DOHH2 (cell line): ENCODE measurements around the gene CDH1.

Experiments
- H3F3A ChIP-seq: fragments of 200-600 bp; sonication (generic), shearing (Covaris generic); 2 replicates; pipeline ENCODE4 v1.6.0; 2016; ENCODE audit warnings: antibody characterized with exemption, mild to moderate bottlenecking; ENCODE audit not compliant: control insufficient read depth, insufficient read depth
- H3K27ac ChIP-seq: fragments of 200-600 bp; sonication (generic); 2 replicates; pipeline ENCODE4 v1.5.1; 2014; ENCODE audit warnings: low read depth, mild to moderate bottlenecking, low read length, moderate library complexity
- H3K27me3 ChIP-seq: fragments of 200-600 bp; sonication (generic); 2 replicates; pipeline ENCODE4 v1.6.1; 2014; ENCODE audit warnings: mild to moderate bottlenecking, low read length, mixed read lengths; ENCODE audit not compliant: control insufficient read depth
- H3K36me3 ChIP-seq: fragments of 200-600 bp; sonication (generic); 2 replicates; pipeline ENCODE4 v1.6.1; 2014; ENCODE audit warnings: mild to moderate bottlenecking, low read length, moderate library complexity, mixed read lengths; ENCODE audit not compliant: control insufficient read depth
- H3K4me1 ChIP-seq: fragments of 200-600 bp; sonication (generic); 2 replicates; pipeline ENCODE4 v1.6.1; 2014; ENCODE audit warnings: mild to moderate bottlenecking, low read length, mixed read lengths; ENCODE audit not compliant: control insufficient read depth
- H3K4me2 ChIP-seq: fragments of 200-600 bp; sonication (generic); 2 replicates; pipeline ENCODE4 v1.6.0; 2014; ENCODE audit warnings: mild to moderate bottlenecking, low read length, moderate library complexity
- H3K4me3 ChIP-seq: fragments of 200-600 bp; sonication (generic); 2 replicates; pipeline ENCODE4 v1.5.1; 2014; ENCODE audit warnings: mild to moderate bottlenecking, low read length, mixed read lengths
- H3K79me2 ChIP-seq: fragments of 200-600 bp; sonication (generic); 2 replicates; pipeline ENCODE4 v1.6.1; 2014; ENCODE audit warnings: mild to moderate bottlenecking, low read length, mixed read lengths; ENCODE audit not compliant: control insufficient read depth
- H3K9me2 ChIP-seq: fragments of 200-600 bp; sonication (generic); replicated peaks from 2 replicates; pipeline ENCODE4 v1.6.1; 2014; ENCODE audit warnings: mild to moderate bottlenecking, low read length, mixed read lengths; ENCODE audit not compliant: control insufficient read depth
- H3K9me3 ChIP-seq: fragments of 200-600 bp; sonication (generic); 2 replicates; pipeline ENCODE4 v1.6.1; 2014; ENCODE audit warnings: antibody characterized with exemption, low read length, mixed read lengths; ENCODE audit not compliant: control insufficient read depth, insufficient read depth
- H4K20me1 ChIP-seq: fragments of 200-600 bp; sonication (generic); 2 replicates; pipeline ENCODE4 v1.6.0; 2014; ENCODE audit warnings: low read depth, mild to moderate bottlenecking, antibody characterized with exemption, low read length, moderate library complexity; ENCODE audit not compliant: control insufficient read depth, insufficient read depth
- EZH2phosphoT487 ChIP-seq: fragments of 200-600 bp; sonication (generic); IDR thresholded peaks from 2 replicates; pipeline ENCODE4 v1.6.1; 2017; ENCODE audit warnings: borderline replicate concordance, mild to moderate bottlenecking, antibody characterized with exemption, low read length, moderate library complexity, mixed read lengths
- TF ChIP-seq, protein P1 (sequence below): fragments of 200-600 bp; sonication (generic); IDR thresholded peaks from one replicate; pipeline ENCODE4 v1.5.1; 2014; ENCODE audit warnings: antibody characterized with exemption, mild to moderate bottlenecking, low read depth, low read length; ENCODE audit not compliant: poor library complexity, severe bottlenecking

The CDH1 gene

DNA sequence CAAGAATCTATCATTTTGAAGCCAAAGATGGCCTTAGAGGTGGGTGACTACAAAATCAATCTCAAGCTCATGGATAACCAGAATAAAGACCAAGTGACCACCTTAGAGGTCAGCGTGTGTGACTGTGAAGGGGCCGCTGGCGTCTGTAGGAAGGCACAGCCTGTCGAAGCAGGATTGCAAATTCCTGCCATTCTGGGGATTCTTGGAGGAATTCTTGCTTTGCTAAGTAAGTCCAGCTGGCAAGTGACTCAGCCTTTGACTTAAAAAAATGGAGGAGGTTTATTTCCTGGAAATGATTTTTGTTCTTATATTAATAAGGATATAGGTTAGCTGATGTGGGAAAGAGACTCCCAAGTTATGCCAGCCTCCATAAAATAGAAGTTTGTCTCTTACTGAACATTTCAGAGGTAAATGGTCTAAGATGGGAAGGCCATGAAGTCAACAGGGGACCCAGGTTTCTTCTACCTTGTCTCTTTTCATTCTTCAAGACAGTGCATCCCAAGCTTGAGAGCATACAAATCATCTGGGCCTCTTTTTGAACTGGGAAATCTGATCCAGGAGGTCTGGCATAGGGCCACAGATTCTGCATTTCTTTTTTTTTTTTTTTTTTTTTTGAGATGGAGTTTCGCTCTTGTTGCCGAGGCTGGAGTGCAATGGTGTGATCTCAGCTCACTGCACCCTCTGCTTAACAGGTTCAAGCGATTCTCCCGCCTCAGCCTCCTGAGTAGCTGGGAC lies 86.5 kb downstream of the CDH1 start:
- no peak overlapping the region for H3K4me3 ChIP-seq
- H3K79me2 ChIP-seq, result no peaks in the 10 kb centered on the region
- H3F3A ChIP-seq, result no peaks in the 10 kb centered on the region
- H3K36me3 ChIP-seq, result no peaks in the 10 kb centered on the region
- no peaks in the 10 kb centered on the region; the same call in 1 of the 2 replicates for H3K27me3 ChIP-seq
- no peak overlapping the region for H3K4me2 ChIP-seq
- no peak for TF ChIP-seq EZH2phosphoT487
- TF ChIP-seq, protein P1, sequence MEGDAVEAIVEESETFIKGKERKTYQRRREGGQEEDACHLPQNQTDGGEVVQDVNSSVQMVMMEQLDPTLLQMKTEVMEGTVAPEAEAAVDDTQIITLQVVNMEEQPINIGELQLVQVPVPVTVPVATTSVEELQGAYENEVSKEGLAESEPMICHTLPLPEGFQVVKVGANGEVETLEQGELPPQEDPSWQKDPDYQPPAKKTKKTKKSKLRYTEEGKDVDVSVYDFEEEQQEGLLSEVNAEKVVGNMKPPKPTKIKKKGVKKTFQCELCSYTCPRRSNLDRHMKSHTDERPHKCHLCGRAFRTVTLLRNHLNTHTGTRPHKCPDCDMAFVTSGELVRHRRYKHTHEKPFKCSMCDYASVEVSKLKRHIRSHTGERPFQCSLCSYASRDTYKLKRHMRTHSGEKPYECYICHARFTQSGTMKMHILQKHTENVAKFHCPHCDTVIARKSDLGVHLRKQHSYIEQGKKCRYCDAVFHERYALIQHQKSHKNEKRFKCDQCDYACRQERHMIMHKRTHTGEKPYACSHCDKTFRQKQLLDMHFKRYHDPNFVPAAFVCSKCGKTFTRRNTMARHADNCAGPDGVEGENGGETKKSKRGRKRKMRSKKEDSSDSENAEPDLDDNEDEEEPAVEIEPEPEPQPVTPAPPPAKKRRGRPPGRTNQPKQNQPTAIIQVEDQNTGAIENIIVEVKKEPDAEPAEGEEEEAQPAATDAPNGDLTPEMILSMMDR, result no peak
- no peaks in the 10 kb centered on the region for H4K20me1 ChIP-seq
- no peaks in the 10 kb centered on the region for H3K9me2 ChIP-seq
- H3K27ac ChIP-seq, result no peak overlapping the region
- no peaks in the 10 kb centered on the region for H3K9me3 ChIP-seq
- no peaks in the 10 kb centered on the region for H3K4me1 ChIP-seq

DNA sequence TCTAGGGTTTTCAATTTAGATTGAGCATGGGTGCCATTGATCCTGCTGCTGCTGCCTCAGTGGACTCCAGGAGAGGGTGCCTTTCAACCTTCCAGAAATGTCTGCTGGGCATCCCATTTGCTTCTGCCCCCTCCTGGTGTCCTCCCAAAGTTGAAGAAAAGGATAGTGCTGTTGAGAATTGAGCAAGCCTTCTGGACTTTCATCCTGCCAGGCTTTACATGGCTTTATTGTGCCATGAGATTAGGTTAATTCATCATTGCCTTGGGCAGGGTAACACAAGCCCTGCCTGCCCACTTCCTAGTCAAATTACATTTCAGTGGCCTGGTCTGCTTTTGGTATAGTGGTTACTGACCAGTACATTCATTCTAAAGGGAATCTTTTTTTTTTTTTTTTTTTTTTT lies 88.3 kb downstream of the CDH1 start:
- peaks cover 4% of the 10 kb centered on the region; the same call in 1 of the 2 replicates for H3K27me3 ChIP-seq
- no peaks in the 10 kb centered on the region for H4K20me1 ChIP-seq
- no peak overlapping the region for H3K27ac ChIP-seq
- no peaks in the 10 kb centered on the region for H3K4me1 ChIP-seq
- no peaks in the 10 kb centered on the region for H3K9me3 ChIP-seq
- no peaks in the 10 kb centered on the region for H3K79me2 ChIP-seq
- TF ChIP-seq EZH2phosphoT487, result no peak
- TF ChIP-seq, protein P1, result no peak
- no peaks in the 10 kb centered on the region for H3F3A ChIP-seq
- no peaks in the 10 kb centered on the region for H3K9me2 ChIP-seq
- H3K4me3 ChIP-seq, result no peak overlapping the region
- H3K4me2 ChIP-seq, result no peak overlapping the region
- no peaks in the 10 kb centered on the region for H3K36me3 ChIP-seq

DNA sequence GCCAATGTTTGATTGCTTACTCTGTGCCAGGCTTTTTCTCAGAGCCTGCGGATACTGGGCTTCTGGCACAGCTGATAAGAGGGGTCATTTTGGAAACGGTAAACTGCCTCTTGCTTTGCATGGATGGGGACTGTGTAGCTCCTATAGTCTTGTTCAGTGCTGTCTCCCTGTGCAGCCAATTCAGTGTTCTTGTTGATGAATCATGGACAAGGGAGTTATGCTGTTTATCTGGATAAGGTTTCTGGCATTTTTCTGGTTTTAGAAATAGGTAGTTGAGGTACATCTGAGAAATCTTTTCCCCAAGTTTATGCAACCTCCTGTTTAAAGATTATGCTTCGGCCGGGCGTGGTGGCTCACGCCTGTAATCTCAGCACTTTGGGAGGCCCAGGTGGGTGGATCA lies 89.6 kb downstream of the CDH1 start:
- Histone ChIP-seq H3K4me1 (no peaks in the 10 kb centered on the region), H4K20me1 (no peaks in the 10 kb centered on the region), H3K36me3 (no peaks in the 10 kb centered on the region), H3K27ac (no peak overlapping the region), H3K4me2 (no peak overlapping the region), H3K27me3 (peaks cover 4% of the 10 kb centered on the region; the same call in 1 of the 2 replicates), H3K9me2 (no peaks in the 10 kb centered on the region), H3K4me3 (no peak overlapping the region), H3K9me3 (no peaks in the 10 kb centered on the region), H3F3A (no peaks in the 10 kb centered on the region), H3K79me2 (no peaks in the 10 kb centered on the region)
- TF ChIP-seq, protein P1, result no peak
- no peak for TF ChIP-seq EZH2phosphoT487
